Karpas-422 (cell line): ENCODE data around the gene RBMS1. TPM values are rescaled to one million over a fixed set of nuclear protein-coding genes. Genes with fewer than 3 reads are reported as not detected.
A peak's percentile ranks its signal among the peaks of the same experiment; 100 is the strongest.

Experiments used
- DNase-seq: peaks from one replicate; pipeline ENCODE4 v3.0.0-alpha.2; 2015
- H2AFZ ChIP-seq: fragments of 200-600 bp; sonication (generic); 2 replicates; pipeline ENCODE4 v1.6.1; 2014; ENCODE audit warnings: antibody characterized with exemption, low read length, mixed read lengths
- H3K27ac ChIP-seq: fragments of 200-600 bp; sonication (generic); 2 replicates; pipeline ENCODE4 v1.5.1; 2014; ENCODE audit warnings: mild to moderate bottlenecking, low read length, moderate library complexity
- H3K27me3 ChIP-seq: fragments of 200-600 bp; sonication (generic); 2 replicates; pipeline ENCODE4 v1.6.1; 2014; ENCODE audit warnings: low read length, mixed read lengths
- H3K36me3 ChIP-seq: fragments of 200-600 bp; sonication (generic); 2 replicates; pipeline ENCODE4 v1.6.1; 2014; ENCODE audit warnings: low read length, mixed read lengths; ENCODE audit not compliant: insufficient read depth
- H3K4me1 ChIP-seq: fragments of 200-600 bp; sonication (generic); 2 replicates; pipeline ENCODE4 v1.6.1; 2014; ENCODE audit warnings: mild to moderate bottlenecking, low read length, mixed read lengths
- H3K4me2 ChIP-seq: fragments of 200-600 bp; sonication (generic); 2 replicates; pipeline ENCODE4 v1.6.1; 2014; ENCODE audit warnings: low read length, low read depth, mild to moderate bottlenecking; ENCODE audit not compliant: poor library complexity, severe bottlenecking
- H3K4me3 ChIP-seq: fragments of 200-600 bp; sonication (generic); 2 replicates; pipeline ENCODE4 v1.5.1; 2014; ENCODE audit warnings: mild to moderate bottlenecking, antibody characterized with exemption, low read length, mixed read lengths
- H3K79me2 ChIP-seq: fragments of 200-600 bp; sonication (generic); 2 replicates; pipeline ENCODE4 v1.6.1; 2014; ENCODE audit warnings: mild to moderate bottlenecking, low read length, mixed read lengths
- H3K9ac ChIP-seq: fragments of 200-600 bp; sonication (generic); 2 replicates; pipeline ENCODE4 v1.6.0; 2014; ENCODE audit warnings: low read length
- H3K9me2 ChIP-seq: fragments of 200-600 bp; sonication (generic), shearing (Covaris generic); replicated peaks from 2 replicates; pipeline ENCODE4 v1.6.0; 2014; ENCODE audit warnings: mild to moderate bottlenecking, low read length, moderate library complexity; ENCODE audit not compliant: insufficient read depth
- H3K9me3 ChIP-seq: fragments of 300-700, 200-600 bp; sonication (generic); 2 replicates; pipeline ENCODE4 v1.6.1; 2014; ENCODE audit warnings: low read length, mixed read lengths
- H4K20me1 ChIP-seq: fragments of 200-600 bp; sonication (generic); 2 replicates; pipeline ENCODE4 v1.6.1; 2014; ENCODE audit warnings: mild to moderate bottlenecking, antibody characterized with exemption, low read length, low read depth; ENCODE audit not compliant: insufficient read depth
- total RNA-seq: library from RNA; depleted of rRNA; stranded (reverse); fragments of >200 nt; shearing (Covaris generic); gene quantifications from 2 replicates; pipeline ENCODE4 v1.2.3, GENCODE V29; 2014; ENCODE audit warnings: low replicate concordance

The RBMS1 gene
- total RNA-seq, 1 experiment from 2014 or later, result not detected

DNA sequence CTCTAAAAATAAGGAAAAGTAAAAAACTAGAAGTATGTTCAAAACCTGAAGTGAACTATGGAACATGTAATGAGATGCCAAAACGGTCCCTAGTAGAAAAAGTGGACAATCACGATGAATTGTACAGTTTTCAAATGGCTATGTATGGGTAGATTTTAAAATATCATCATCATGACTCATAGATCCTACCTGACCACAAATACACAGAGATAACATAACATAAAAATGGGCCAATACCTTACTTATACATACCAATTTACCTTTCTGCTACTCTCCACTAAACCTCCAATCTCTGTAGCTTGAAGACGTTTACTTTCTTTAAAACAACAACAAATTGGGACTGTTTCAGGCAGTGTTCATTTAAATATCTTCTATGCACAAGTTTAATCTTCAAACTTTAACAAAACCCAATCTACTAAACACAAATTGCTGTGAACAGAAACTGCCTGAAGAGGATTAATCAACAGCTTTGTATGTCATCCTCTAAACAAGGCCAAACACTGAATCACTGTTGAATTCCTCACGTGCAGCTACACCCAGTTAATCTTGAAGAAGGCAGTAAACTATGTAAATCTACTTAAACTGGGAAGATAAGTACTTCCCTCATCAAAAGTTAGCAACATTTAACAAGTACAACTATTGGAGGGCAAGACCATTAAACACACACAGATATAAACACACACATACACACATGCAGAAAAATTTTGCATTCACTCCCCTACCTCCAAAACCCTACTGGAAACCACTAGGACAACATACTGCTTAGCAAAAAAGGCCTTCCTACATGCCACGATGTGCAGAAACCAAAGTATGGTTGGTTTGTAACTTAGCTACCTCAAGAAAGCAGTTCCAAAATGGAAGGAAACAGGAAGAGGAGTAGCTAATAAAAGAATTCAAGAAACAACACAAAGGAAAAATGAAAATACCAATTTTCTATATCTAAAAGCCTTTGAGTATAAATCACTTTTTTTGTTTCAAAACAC, 90.3 kb downstream of the RBMS1 start:
- H3K9ac ChIP-seq, result no peak overlapping the region
- no peaks in the 10 kb centered on the region for H3K36me3 ChIP-seq
- no peak overlapping the region for H3K4me3 ChIP-seq
- H3K4me2 ChIP-seq, result no peak overlapping the region
- peaks cover 5% of the 10 kb centered on the region; the same call in 1 of the 2 replicates for H3K4me1 ChIP-seq
- H4K20me1 ChIP-seq, result no peaks in the 10 kb centered on the region
- no peaks in the 10 kb centered on the region for H3K9me3 ChIP-seq
- H3K27ac ChIP-seq, result no peak overlapping the region
- no peak overlapping the region for H2AFZ ChIP-seq
- DNase-seq, result no peak
- no peaks in the 10 kb centered on the region for H3K79me2 ChIP-seq
- H3K9me2 ChIP-seq, result no peaks in the 10 kb centered on the region
- no peaks in the 10 kb centered on the region for H3K27me3 ChIP-seq

DNA sequence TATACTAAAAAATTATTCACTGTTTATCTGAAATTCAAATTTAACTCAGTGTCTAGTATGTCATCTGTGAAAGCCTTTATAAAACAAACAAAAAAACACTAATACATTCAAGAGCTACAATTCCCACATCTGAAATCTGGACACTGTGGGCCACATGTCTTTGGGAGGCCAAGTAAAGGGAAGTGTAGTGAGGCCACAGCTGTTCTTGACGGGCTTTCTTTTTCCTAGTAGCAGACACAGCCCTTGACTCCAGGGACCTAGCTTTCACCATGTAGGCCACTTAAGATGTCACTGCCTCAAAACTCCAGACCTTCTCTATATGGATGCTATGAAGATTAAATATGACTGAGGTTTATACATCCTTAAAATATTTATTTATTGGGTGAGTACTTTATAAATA, 91.1 kb downstream of the RBMS1 start:
- Histone ChIP-seq H3K4me1 (peaks cover 5% of the 10 kb centered on the region; the same call in 1 of the 2 replicates), H3K9ac (no peak overlapping the region), H3K4me3 (no peak overlapping the region), H4K20me1 (no peaks in the 10 kb centered on the region), H3K27ac (no peak overlapping the region), H3K79me2 (no peaks in the 10 kb centered on the region), H3K4me2 (no peak overlapping the region), H3K36me3 (no peaks in the 10 kb centered on the region), H2AFZ (no peak overlapping the region), H3K27me3 (no peaks in the 10 kb centered on the region), H3K9me3 (no peaks in the 10 kb centered on the region), H3K9me2 (no peaks in the 10 kb centered on the region)
- no peak for DNase-seq

DNA sequence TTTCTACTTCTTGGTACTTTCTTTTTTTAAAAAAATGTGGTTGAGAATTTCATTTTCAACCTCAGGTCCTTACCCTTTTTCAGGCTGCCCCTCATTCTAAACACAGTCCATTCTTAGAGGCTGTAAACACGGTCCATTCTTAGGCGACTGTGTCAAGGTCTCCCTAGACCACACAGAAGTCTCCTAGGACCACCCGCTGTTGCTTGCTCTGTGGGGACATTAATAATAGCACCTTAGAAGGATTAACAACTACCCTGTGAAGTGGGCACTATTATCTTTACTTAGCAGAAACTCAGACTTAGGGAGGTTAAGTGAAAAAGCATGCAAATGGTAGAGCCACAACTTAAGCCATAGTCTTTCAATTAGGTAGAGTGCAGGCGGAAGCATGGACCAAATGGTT, 91.7 kb downstream of the RBMS1 start:
- no peak overlapping the region for H3K27ac ChIP-seq
- H3K9me3 ChIP-seq, result no peaks in the 10 kb centered on the region
- no peak overlapping the region for H3K4me2 ChIP-seq
- no peak overlapping the region for H3K4me3 ChIP-seq
- no peak for DNase-seq
- no peaks in the 10 kb centered on the region for H3K36me3 ChIP-seq
- no peak overlapping the region for H3K9ac ChIP-seq
- no peaks in the 10 kb centered on the region for H3K79me2 ChIP-seq
- H3K9me2 ChIP-seq, result no peaks in the 10 kb centered on the region
- H4K20me1 ChIP-seq, result no peaks in the 10 kb centered on the region
- H2AFZ ChIP-seq, result no peak overlapping the region
- H3K27me3 ChIP-seq, result no peaks in the 10 kb centered on the region
- H3K4me1 ChIP-seq, result peaks cover 5% of the 10 kb centered on the region; the same call in 1 of the 2 replicates

DNA sequence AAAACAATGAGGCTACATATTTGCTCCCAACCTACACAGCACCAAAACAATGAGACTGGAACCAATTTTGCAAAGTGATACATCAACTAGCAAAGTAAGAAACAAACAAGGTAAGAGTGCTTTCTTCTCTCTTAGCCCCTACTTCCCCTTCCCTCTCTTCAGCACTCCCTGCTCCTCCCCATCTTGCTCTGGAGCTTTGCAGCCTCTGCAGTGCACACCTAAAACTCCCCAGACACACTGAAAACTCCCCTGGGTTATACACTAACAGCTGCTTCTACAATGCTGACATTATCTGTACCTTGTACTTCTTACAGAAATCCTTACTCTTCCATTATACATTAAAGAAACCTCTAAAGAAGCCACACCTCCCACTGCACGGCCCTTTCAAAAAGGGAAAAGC, 93.7 kb downstream of the RBMS1 start:
- Histone ChIP-seq H3K4me3 (no peak overlapping the region), H3K9me3 (no peaks in the 10 kb centered on the region), H3K27me3 (no peaks in the 10 kb centered on the region), H3K36me3 (no peaks in the 10 kb centered on the region), H3K79me2 (no peaks in the 10 kb centered on the region), H3K27ac (no peak overlapping the region), H2AFZ (no peak overlapping the region), H3K9me2 (no peaks in the 10 kb centered on the region), H4K20me1 (no peaks in the 10 kb centered on the region), H3K4me2 (no peak overlapping the region), H3K9ac (no peak overlapping the region), H3K4me1 (peaks cover 5% of the 10 kb centered on the region; the same call in 1 of the 2 replicates)
- no peak for DNase-seq

DNA sequence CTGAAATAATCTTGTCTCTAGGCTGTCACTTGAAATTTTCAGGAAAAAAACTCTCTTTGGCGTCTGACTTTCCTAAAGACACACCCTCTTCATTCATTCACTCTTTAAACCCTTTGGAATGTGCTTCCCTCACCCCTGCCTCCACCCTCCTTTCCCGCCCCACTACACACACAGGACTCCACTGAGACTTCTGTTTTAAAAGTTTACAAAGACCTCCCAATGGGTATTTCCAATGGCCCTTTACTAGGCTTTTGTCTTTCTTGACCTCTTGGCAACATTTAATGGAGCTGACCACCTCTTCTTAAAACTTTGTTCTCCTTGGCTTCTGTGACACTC, 96.1 kb downstream of the RBMS1 start:
- no peaks in the 10 kb centered on the region for H3K36me3 ChIP-seq
- no peak overlapping the region for H2AFZ ChIP-seq
- peaks cover 13% of the 10 kb centered on the region for H3K4me1 ChIP-seq
- H3K9me3 ChIP-seq, result no peaks in the 10 kb centered on the region
- DNase-seq, result peak; percentile 33
- no peak overlapping the region for H3K4me2 ChIP-seq
- no peaks in the 10 kb centered on the region for H3K79me2 ChIP-seq
- no peaks in the 10 kb centered on the region for H3K9me2 ChIP-seq
- no peaks in the 10 kb centered on the region for H4K20me1 ChIP-seq
- H3K27me3 ChIP-seq, result no peaks in the 10 kb centered on the region
- H3K4me3 ChIP-seq, result no peak overlapping the region
- no peak overlapping the region for H3K9ac ChIP-seq
- no peak overlapping the region for H3K27ac ChIP-seq

DNA sequence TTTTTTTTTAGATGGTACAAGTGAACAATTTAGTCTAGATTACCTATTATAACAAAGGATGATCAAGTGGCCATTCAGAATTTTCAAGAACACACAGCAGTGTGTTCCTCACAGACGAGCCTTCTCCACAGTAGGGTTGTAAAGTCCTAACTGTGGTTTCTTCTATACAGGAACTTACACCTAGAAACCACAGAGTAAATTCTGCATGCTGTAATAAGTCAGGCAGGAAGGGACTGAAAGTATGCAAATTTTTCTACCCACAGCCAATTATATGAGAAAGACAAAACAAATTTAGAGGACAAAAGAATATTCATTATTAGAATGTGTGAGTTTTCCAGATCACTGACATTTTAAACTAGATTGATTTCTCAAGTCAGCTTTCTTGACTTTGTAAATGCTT, 99.5 kb downstream of the RBMS1 start:
- H3K27ac ChIP-seq, result no peak overlapping the region
- no peaks in the 10 kb centered on the region for H3K36me3 ChIP-seq
- H4K20me1 ChIP-seq, result no peaks in the 10 kb centered on the region
- no peaks in the 10 kb centered on the region for H3K9me3 ChIP-seq
- no peaks in the 10 kb centered on the region for H3K27me3 ChIP-seq
- peaks cover 8% of the 10 kb centered on the region for H3K4me1 ChIP-seq
- no peaks in the 10 kb centered on the region for H3K79me2 ChIP-seq
- H3K4me3 ChIP-seq, result no peak overlapping the region
- no peak overlapping the region for H2AFZ ChIP-seq
- H3K9me2 ChIP-seq, result no peaks in the 10 kb centered on the region
- no peak overlapping the region for H3K4me2 ChIP-seq
- H3K9ac ChIP-seq, result no peak overlapping the region
- DNase-seq, result no peak

DNA sequence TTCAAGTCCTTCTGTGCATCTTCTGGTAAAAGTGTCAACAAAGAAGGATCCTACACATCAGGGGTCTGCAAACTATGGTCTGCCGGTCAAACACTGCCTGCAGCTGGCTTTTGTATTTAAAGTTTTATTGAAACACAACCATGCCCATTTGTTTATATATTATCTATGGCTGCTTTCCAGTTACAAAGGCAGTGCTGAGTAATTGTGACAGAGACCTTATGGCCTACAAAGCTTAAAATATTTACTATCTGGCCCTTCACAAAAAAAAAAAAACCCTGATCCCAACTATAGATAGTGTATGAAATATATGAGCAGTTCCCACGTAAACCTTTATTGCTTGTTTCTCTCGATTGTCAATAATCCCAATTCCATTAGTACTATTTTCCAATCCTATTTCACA, 101.4 kb downstream of the RBMS1 start:
- no peaks in the 10 kb centered on the region for H4K20me1 ChIP-seq
- no peaks in the 10 kb centered on the region for H3K27me3 ChIP-seq
- no peaks in the 10 kb centered on the region for H3K9me2 ChIP-seq
- DNase-seq, result no peak
- peaks cover 8% of the 10 kb centered on the region for H3K4me1 ChIP-seq
- no peak overlapping the region for H3K4me2 ChIP-seq
- no peaks in the 10 kb centered on the region for H3K36me3 ChIP-seq
- no peak overlapping the region for H3K4me3 ChIP-seq
- no peak overlapping the region for H3K9ac ChIP-seq
- H3K79me2 ChIP-seq, result no peaks in the 10 kb centered on the region
- no peak overlapping the region for H3K27ac ChIP-seq
- no peaks in the 10 kb centered on the region for H3K9me3 ChIP-seq
- H2AFZ ChIP-seq, result no peak overlapping the region

DNA sequence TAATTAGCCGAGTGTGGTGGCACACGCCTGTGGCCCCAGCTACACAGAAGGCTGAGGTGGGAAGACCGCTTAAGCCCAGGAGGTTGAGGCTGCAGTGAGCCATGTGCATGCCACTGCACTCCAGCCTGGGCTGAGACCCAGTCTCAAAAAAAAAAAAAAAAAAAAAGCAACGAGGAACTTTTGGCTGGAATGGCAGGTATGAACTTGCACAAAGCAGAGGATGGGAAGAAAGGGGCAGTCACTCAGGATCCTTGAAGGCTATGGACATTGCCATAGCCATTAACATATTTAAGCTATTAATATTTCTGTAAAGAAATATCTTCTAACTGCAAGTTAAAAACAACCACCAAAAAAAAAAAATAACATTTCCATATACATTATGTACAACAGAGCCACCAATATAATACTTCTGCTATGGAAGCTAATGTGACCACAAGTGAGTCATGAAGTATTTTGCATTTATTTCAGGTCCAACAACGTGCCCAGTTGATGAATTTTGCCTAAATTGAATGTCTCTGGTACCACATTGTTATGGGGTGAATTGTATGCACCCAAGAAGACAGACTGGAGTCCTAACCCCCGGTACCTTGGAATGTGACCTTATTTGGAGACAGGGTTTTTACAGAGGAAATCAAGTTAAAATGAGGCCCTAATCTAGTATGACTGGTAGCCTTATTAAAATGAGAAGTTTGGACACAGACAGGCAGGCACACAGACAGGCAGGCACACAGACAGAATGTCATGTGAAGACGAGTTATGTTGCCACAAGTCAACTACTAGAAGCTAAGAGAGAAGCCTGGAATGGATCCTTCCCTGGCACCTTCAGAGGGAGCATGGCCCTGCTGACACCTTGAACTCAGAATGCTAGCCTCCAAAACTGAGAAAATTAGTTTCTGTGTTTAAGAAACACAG, 102.8 kb downstream of the RBMS1 start:
- DNase-seq, result no peak
- Histone ChIP-seq H3K27me3 (no peaks in the 10 kb centered on the region), H3K4me1 (peaks cover 8% of the 10 kb centered on the region), H3K27ac (no peak overlapping the region), H2AFZ (no peak overlapping the region), H3K4me2 (no peak overlapping the region), H3K9ac (no peak overlapping the region), H3K9me2 (no peaks in the 10 kb centered on the region), H3K36me3 (no peaks in the 10 kb centered on the region), H3K4me3 (no peak overlapping the region), H4K20me1 (no peaks in the 10 kb centered on the region), H3K9me3 (no peaks in the 10 kb centered on the region), H3K79me2 (no peaks in the 10 kb centered on the region)
